AG04449 (cell line): ENCODE data around the gene SEL1L.
"Not testable (repeated sequence)": the region's sequence is repeated elsewhere in the genome, so short reads cannot be mapped to it uniquely, and the experiment has no call there.

Source experiments
- CTCF ChIA-PET: fragments of 350-600 bp; formaldehyde crosslinking; extraction: SDS; loops from one replicate; lab custom pipeline; 2021; ENCODE audit warnings: antibody characterized with exemption; lab: Yijun Ruan, JAX
- POLR2A ChIA-PET: fragments of 400-600, 350-600 bp; formaldehyde crosslinking; extraction: SDS; loops from one replicate; lab custom pipeline; 2020; ENCODE audit warnings: antibody characterized with exemption, inconsistent platforms; lab: Yijun Ruan, JAX
- DNase-seq: peaks from one replicate; pipeline ENCODE4 v3.0.0-alpha.2; 2010; ENCODE audit warnings: low read depth, low spot score
- H3K4me3 ChIP-seq: 2 replicates; pipeline ENCODE4 v1.5.1; 2011; ENCODE audit warnings: low read depth, mild to moderate bottlenecking, control low read depth, low read length
- CTCF ChIP-seq: IDR thresholded peaks from one replicate; pipeline ENCODE4 v1.5.1; 2011; ENCODE audit warnings: mild to moderate bottlenecking, moderate library complexity, low read length, control low read depth, inconsistent platforms; ENCODE audit not compliant: insufficient read depth; ENCODE audit errors: missing control alignments

SEL1L gene

GRCh38 chr14:81521356-81521755 is 12.3 kb downstream of the SEL1L start:
- POLR2A ChIA-PET, result no interaction called here
- CTCF ChIA-PET, result no interaction called here

GRCh38 chr14:81519200-81520011 is 14.2 kb downstream of the SEL1L start:
- H3K4me3 ChIP-seq, result no peak overlapping the region
- ChIA-PET POLR2A (no interaction called here), CTCF (interaction anchor here (1.6 kb wide), 1 partner anchor 10 kb away, joined by 5 read pairs; no protein-coding TSS in a partner anchor)
- TF ChIP-seq CTCF, result no peak
- DNase-seq, result no peak

More at GRCh38 chr14:81521356-81521755, 12.3 kb downstream of the SEL1L start:
- no peak for TF ChIP-seq CTCF
- no peak for DNase-seq
- H3K4me3 ChIP-seq, result no peak overlapping the region

DNA sequence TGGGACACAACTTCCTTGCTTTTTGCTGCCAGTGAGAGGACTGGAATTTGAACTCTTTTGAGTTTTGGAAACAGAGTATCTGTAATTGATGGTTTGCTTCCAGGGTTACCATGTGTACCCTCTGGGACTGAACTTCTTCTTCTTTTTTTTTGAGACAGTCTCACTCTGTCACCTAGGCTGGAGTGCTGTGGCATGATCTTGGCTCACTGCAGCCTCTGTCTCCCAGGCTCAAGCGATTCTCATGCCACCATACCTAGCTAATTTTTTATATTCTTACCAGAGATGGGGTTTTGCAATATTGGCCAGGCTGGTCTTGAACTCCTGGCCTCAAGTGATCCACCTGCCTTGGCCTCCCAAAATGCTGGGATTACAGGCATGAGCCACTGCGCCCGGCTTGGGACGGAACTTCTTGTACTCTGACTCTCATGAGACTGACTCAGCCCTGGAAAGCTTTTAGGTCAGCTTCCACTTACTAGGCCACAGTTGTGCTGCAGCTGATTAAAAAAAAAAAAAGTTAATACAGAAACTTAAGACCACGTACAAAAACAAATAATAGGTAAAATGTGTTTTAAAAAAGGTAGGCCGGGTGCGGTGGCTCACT is 15.8 kb downstream of the SEL1L start:
- no peak for DNase-seq
- no peak overlapping the region for H3K4me3 ChIP-seq
- no peak for TF ChIP-seq CTCF
- ChIA-PET POLR2A (no interaction called here), CTCF (interaction anchor here (1.6 kb wide), 1 partner anchor 8 kb away, joined by 5 read pairs; no protein-coding TSS in a partner anchor)

DNA sequence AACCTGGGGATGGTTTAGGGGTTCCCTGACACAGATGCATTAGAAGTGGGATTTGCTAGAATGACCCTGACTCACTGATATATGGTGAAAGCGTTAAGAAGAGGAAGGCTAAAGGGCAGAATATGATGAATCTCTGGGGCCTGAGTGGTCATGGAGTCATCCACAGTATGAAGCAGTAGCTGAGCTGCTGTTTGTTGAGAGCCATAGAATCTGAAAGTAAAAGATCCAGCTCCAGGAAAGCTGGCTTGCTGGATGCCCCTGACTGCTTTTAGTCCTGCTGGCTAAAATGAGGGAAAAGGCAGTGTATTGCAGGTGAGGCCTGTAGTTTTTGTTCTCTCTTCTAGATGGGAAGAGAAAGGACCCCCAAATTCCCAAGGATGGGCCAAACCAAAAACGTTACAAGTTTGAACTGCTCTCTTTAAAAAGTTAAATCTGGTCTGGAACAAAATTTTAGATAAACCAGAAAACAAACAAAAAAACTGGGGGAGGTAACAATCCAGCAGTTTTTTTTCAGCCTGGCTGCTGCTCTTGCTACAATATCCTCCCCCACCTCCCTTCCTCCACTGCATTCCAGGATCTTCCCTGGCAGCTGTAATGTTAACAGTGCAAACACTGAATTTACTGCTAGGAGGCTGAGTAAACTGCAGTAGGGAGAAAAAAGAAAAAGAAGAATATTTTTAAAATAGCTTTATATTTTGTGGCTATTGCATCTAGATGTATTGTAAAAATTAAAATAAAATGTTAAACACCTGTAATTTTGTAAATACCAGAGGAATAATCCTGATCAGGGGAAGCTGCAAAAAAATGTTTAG is 16.5 kb downstream of the SEL1L start:
- TF ChIP-seq CTCF, result no peak
- ChIA-PET POLR2A (interaction anchor here (0.8 kb wide), 1 partner anchor 1304 kb away, joined by 3 read pairs; no protein-coding TSS in a partner anchor), CTCF (no interaction called here)
- DNase-seq, result peak; percentile 28
- H3K4me3 ChIP-seq, result no peak overlapping the region

DNA sequence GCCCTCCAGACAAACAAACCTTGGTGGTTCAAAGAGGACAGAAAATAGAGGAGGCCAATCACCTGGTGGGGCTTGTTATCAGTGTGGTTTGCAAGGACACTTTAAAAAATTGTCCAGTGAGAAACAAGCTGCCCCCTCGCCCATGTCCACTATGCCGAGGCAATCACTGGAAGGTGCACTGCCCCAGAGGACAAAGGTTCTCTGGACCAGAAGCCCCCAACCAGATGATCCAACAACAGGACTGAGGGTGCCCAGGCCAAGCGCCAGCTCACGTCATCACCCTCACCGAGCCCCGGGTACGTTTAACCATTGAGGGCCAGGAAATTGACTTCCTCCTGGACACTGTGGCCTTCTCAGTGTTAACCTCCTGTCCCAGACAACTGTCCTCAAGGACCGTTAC is 17.7 kb downstream of the SEL1L start:
- H3K4me3 ChIP-seq, CTCF ChIA-PET, DNase-seq, POLR2A ChIA-PET: not testable (repeated sequence)

- POLR2A ChIA-PET, H3K4me3 ChIP-seq, DNase-seq, CTCF ChIA-PET: not testable (repeated sequence)
Measured at GRCh38 chr14:81512826-81513225, 20.8 kb downstream of the SEL1L start.
